ENCODE data around the gene ANGPTL8.

GRCh38 chr19:11263726-11264125 lies 24.3 kb downstream of the ANGPTL8 start:
- TF ChIP-seq ATF3 (CRISPR knock-in tag; conservative IDR thresholded peaks at IDR 0.05) (no peak), MAX (CRISPR knock-in tag; IDR thresholded peaks at IDR 0.05) (no peak), ZNF423 (CRISPR knock-in tag; IDR thresholded peaks at IDR 0.05) (no peak), MYBL2 (CRISPR knock-in tag; IDR thresholded peaks at IDR 0.05) (no peak), NR2C2 (CRISPR knock-in tag; IDR thresholded peaks at IDR 0.05) (no peak), TCF7 (CRISPR knock-in tag; IDR thresholded peaks at IDR 0.05; ENCODE audit: low read depth) (no peak), JAZF1 (CRISPR knock-in tag; IDR thresholded peaks at IDR 0.05) (no peak)
- TF ChIP-seq, protein P1, sequence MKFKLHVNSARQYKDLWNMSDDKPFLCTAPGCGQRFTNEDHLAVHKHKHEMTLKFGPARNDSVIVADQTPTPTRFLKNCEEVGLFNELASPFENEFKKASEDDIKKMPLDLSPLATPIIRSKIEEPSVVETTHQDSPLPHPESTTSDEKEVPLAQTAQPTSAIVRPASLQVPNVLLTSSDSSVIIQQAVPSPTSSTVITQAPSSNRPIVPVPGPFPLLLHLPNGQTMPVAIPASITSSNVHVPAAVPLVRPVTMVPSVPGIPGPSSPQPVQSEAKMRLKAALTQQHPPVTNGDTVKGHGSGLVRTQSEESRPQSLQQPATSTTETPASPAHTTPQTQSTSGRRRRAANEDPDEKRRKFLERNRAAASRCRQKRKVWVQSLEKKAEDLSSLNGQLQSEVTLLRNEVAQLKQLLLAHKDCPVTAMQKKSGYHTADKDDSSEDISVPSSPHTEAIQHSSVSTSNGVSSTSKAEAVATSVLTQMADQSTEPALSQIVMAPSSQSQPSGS (CRISPR knock-in tag; IDR thresholded peaks at IDR 0.05; ENCODE audit: borderline replicate concordance, low read depth): no peak
- TF ChIP-seq, protein P2, sequence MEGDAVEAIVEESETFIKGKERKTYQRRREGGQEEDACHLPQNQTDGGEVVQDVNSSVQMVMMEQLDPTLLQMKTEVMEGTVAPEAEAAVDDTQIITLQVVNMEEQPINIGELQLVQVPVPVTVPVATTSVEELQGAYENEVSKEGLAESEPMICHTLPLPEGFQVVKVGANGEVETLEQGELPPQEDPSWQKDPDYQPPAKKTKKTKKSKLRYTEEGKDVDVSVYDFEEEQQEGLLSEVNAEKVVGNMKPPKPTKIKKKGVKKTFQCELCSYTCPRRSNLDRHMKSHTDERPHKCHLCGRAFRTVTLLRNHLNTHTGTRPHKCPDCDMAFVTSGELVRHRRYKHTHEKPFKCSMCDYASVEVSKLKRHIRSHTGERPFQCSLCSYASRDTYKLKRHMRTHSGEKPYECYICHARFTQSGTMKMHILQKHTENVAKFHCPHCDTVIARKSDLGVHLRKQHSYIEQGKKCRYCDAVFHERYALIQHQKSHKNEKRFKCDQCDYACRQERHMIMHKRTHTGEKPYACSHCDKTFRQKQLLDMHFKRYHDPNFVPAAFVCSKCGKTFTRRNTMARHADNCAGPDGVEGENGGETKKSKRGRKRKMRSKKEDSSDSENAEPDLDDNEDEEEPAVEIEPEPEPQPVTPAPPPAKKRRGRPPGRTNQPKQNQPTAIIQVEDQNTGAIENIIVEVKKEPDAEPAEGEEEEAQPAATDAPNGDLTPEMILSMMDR (IDR thresholded peaks at IDR 0.05): no peak
- TF ChIP-seq, protein P3, sequence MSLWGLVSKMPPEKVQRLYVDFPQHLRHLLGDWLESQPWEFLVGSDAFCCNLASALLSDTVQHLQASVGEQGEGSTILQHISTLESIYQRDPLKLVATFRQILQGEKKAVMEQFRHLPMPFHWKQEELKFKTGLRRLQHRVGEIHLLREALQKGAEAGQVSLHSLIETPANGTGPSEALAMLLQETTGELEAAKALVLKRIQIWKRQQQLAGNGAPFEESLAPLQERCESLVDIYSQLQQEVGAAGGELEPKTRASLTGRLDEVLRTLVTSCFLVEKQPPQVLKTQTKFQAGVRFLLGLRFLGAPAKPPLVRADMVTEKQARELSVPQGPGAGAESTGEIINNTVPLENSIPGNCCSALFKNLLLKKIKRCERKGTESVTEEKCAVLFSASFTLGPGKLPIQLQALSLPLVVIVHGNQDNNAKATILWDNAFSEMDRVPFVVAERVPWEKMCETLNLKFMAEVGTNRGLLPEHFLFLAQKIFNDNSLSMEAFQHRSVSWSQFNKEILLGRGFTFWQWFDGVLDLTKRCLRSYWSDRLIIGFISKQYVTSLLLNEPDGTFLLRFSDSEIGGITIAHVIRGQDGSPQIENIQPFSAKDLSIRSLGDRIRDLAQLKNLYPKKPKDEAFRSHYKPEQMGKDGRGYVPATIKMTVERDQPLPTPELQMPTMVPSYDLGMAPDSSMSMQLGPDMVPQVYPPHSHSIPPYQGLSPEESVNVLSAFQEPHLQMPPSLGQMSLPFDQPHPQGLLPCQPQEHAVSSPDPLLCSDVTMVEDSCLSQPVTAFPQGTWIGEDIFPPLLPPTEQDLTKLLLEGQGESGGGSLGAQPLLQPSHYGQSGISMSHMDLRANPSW (CRISPR knock-in tag; conservative IDR thresholded peaks at IDR 0.05; ENCODE audit: low read depth): no peak
- TF ChIP-seq, protein P4, sequence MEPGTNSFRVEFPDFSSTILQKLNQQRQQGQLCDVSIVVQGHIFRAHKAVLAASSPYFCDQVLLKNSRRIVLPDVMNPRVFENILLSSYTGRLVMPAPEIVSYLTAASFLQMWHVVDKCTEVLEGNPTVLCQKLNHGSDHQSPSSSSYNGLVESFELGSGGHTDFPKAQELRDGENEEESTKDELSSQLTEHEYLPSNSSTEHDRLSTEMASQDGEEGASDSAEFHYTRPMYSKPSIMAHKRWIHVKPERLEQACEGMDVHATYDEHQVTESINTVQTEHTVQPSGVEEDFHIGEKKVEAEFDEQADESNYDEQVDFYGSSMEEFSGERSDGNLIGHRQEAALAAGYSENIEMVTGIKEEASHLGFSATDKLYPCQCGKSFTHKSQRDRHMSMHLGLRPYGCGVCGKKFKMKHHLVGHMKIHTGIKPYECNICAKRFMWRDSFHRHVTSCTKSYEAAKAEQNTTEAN (CRISPR knock-in tag; IDR thresholded peaks at IDR 0.05): no peak
